Measurements from ENCODE around the gene PAFAH1B1.

GRCh38 chr17:2719861-2720260 is 126.4 kb downstream of the PAFAH1B1 start:
- TF ChIP-seq ZFP41 (tag by site-specific recombination; IDR thresholded peaks at IDR 0.05; ENCODE audit: borderline replicate concordance) (no peak), ZNF140 (tag by site-specific recombination; IDR thresholded peaks at IDR 0.05) (no peak), ZSCAN23 (tag by site-specific recombination; IDR thresholded peaks at IDR 0.05) (no peak), CTCF (tag by site-specific recombination; IDR thresholded peaks at IDR 0.05) (no peak), ATF2 (tag by site-specific recombination; IDR thresholded peaks at IDR 0.05; ENCODE audit: low read depth) (no peak), ZNF670 (tag by site-specific recombination; IDR thresholded peaks at IDR 0.05; ENCODE audit: low read depth) (no peak)
- TF ChIP-seq, protein P1, sequence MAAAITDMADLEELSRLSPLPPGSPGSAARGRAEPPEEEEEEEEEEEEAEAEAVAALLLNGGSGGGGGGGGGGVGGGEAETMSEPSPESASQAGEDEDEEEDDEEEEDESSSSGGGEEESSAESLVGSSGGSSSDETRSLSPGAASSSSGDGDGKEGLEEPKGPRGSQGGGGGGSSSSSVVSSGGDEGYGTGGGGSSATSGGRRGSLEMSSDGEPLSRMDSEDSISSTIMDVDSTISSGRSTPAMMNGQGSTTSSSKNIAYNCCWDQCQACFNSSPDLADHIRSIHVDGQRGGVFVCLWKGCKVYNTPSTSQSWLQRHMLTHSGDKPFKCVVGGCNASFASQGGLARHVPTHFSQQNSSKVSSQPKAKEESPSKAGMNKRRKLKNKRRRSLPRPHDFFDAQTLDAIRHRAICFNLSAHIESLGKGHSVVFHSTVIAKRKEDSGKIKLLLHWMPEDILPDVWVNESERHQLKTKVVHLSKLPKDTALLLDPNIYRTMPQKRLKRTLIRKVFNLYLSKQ (tag by site-specific recombination; IDR thresholded peaks at IDR 0.05; ENCODE audit: borderline replicate concordance): no peak
- TF ChIP-seq, protein P2, sequence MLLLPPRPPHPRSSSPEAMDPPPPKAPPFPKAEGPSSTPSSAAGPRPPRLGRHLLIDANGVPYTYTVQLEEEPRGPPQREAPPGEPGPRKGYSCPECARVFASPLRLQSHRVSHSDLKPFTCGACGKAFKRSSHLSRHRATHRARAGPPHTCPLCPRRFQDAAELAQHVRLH (tag by site-specific recombination; IDR thresholded peaks at IDR 0.05): no peak

Measured in HEK293 (cell line).